Neural cell (in vitro differentiated cells): ENCODE measurements around the gene ARHGAP29. TPM values are rescaled to one million over a fixed set of nuclear protein-coding genes. Genes with fewer than 3 reads are reported as not detected.

ENCODE experiments used
- H2AFZ ChIP-seq: fragments of 200-600, 300-800 bp; sonication (generic), shearing (Covaris generic); 2 replicates; pipeline ENCODE4 v1.6.0; 2014; ENCODE audit warnings: low read depth, mild to moderate bottlenecking, antibody characterized with exemption, low read length, moderate library complexity
- H3F3A ChIP-seq: fragments of 200-600 bp; shearing (Covaris generic); 2 replicates; pipeline ENCODE4 v1.6.1; 2016; ENCODE audit warnings: mild to moderate bottlenecking, moderate library complexity, mixed read lengths, antibody characterized with exemption, low read length; ENCODE audit not compliant: insufficient read depth, poor library complexity, severe bottlenecking
- H3K27ac ChIP-seq: fragments of 200-600, 300-800 bp; sonication (generic), shearing (Covaris generic); 2 replicates; pipeline ENCODE4 v1.5.1; 2014; ENCODE audit warnings: mild to moderate bottlenecking, low read length, moderate library complexity
- H3K27me3 ChIP-seq: fragments of 300-800, 200-600 bp; sonication (generic), shearing (Covaris generic); 2 replicates; pipeline ENCODE4 v1.6.0; 2014; ENCODE audit warnings: mild to moderate bottlenecking, low read depth, low read length, moderate library complexity; ENCODE audit not compliant: insufficient read depth
- H3K36me3 ChIP-seq: fragments of 300-800, 200-600 bp; sonication (generic), shearing (Covaris generic); 2 replicates; pipeline ENCODE4 v1.5.1; 2014; ENCODE audit warnings: mild to moderate bottlenecking, antibody characterized with exemption, low read length, moderate library complexity; ENCODE audit not compliant: insufficient read depth
- H3K4me2 ChIP-seq: fragments of 300-800, 200-600 bp; sonication (generic), shearing (Covaris generic); 2 replicates; pipeline ENCODE4 v1.6.0; 2014; ENCODE audit warnings: mild to moderate bottlenecking, low read length
- H3K4me3 ChIP-seq: fragments of 300-800, 200-600 bp; sonication (generic), shearing (Covaris generic); 2 replicates; pipeline ENCODE4 v1.5.1; 2014; ENCODE audit warnings: mild to moderate bottlenecking, low read length, moderate library complexity
- H3K79me2 ChIP-seq: fragments of 200-600 bp; shearing (Covaris generic); replicated peaks from 2 replicates; pipeline ENCODE4 v1.6.0; 2014; ENCODE audit warnings: mild to moderate bottlenecking, low read length, moderate library complexity; ENCODE audit not compliant: insufficient read depth
- H3K9ac ChIP-seq: fragments of 300-800, 200-600 bp; sonication (generic), shearing (Covaris generic); 2 replicates; pipeline ENCODE4 v1.6.1; 2016; ENCODE audit warnings: mild to moderate bottlenecking, low read length, mixed read lengths
- H3K9me2 ChIP-seq: fragments of 200-600 bp; shearing (Covaris generic); 2 replicates; pipeline ENCODE4 v1.6.1; 2016; ENCODE audit warnings: mild to moderate bottlenecking, low read length, mixed read lengths; ENCODE audit not compliant: insufficient read depth
- H3K9me3 ChIP-seq: fragments of 200-600, 300-800 bp; sonication (generic), shearing (Covaris generic); 2 replicates; pipeline ENCODE4 v1.6.1; 2016; ENCODE audit warnings: mild to moderate bottlenecking, mixed run types, low read length, moderate library complexity, mixed read lengths
- H4K20me1 ChIP-seq: fragments of 200-600 bp; shearing (Covaris generic); 2 replicates; pipeline ENCODE4 v1.6.1; 2016; ENCODE audit warnings: mild to moderate bottlenecking, mixed run types; ENCODE audit not compliant: insufficient read depth
- CTCF ChIP-seq: fragments of 450-650 bp; IDR thresholded peaks from 2 replicates; pipeline ENCODE4 v1.5.1; 2014; ENCODE audit warnings: antibody characterized with exemption, mild to moderate bottlenecking, moderate library complexity; ENCODE audit not compliant: poor library complexity, severe bottlenecking
- EP300 ChIP-seq: fragments of 450-650 bp; conservative IDR thresholded peaks from 2 replicates; pipeline ENCODE4 v1.6.1; 2014; ENCODE audit warnings: antibody characterized with exemption, mild to moderate bottlenecking, moderate library complexity; ENCODE audit not compliant: poor library complexity, severe bottlenecking
- EZH2 ChIP-seq: fragments of 200-600, 300-800 bp; shearing (Covaris generic), sonication (generic); IDR thresholded peaks from 2 replicates; pipeline ENCODE4 v1.6.1; 2014; ENCODE audit warnings: antibody characterized with exemption, low read length, borderline replicate concordance, mild to moderate bottlenecking; ENCODE audit not compliant: insufficient read depth, poor library complexity, severe bottlenecking
- MXI1 ChIP-seq: fragments of 450-650 bp; conservative IDR thresholded peaks from 2 replicates; pipeline ENCODE4 v1.6.1; 2014; ENCODE audit warnings: antibody characterized with exemption, mild to moderate bottlenecking; ENCODE audit not compliant: poor library complexity, severe bottlenecking
- POLR2AphosphoS5 ChIP-seq: IDR thresholded peaks from 2 replicates; pipeline ENCODE4 v1.6.1; 2012
- RAD21 ChIP-seq: fragments of 450-650 bp; conservative IDR thresholded peaks from 2 replicates; pipeline ENCODE4 v1.6.1; 2014; ENCODE audit warnings: antibody characterized with exemption, mild to moderate bottlenecking, moderate library complexity
- REST ChIP-seq: IDR thresholded peaks from 2 replicates; pipeline ENCODE4 v1.6.1; 2012; ENCODE audit warnings: borderline replicate concordance
- SMC3 ChIP-seq: fragments of 450-650 bp; conservative IDR thresholded peaks from 2 replicates; pipeline ENCODE4 v1.6.1; 2014; ENCODE audit warnings: antibody characterized with exemption, mild to moderate bottlenecking, moderate library complexity; ENCODE audit not compliant: poor library complexity
- TAF1 ChIP-seq: IDR thresholded peaks from 2 replicates; pipeline ENCODE4 v1.6.1; 2012; ENCODE audit warnings: low read depth
- polyA plus RNA-seq: library from polyadenylated mRNA; depleted of rRNA; stranded (reverse); fragments of >200 nt; gene quantifications from 2 replicates; pipeline ENCODE4 v1.2.3, GENCODE V29; 2014

Gene ARHGAP29
- polyA plus RNA-seq, 1 donor from 2014 or later, result 1.2 TPM

GRCh38 chr1:94144836-94145235 is 92.5 kb downstream of the ARHGAP29 start:
- Histone ChIP-seq H3K79me2 (no peaks in the 10 kb centered on the region), H3K27ac (no peak overlapping the region), H3K4me3 (no peak overlapping the region), H3K9me2 (no peaks in the 10 kb centered on the region), H3K27me3 (no peaks in the 10 kb centered on the region), H3K9me3 (no peaks in the 10 kb centered on the region), H3K4me2 (no peak overlapping the region), H3F3A (no peaks in the 10 kb centered on the region), H3K9ac (no peak overlapping the region), H3K36me3 (no peaks in the 10 kb centered on the region), H2AFZ (no peak overlapping the region), H4K20me1 (no peaks in the 10 kb centered on the region)
- TF ChIP-seq SMC3 (no peak), MXI1 (no peak), CTCF (no peak), TAF1 (no peak), EZH2 (no peak), POLR2AphosphoS5 (no peak), RAD21 (no peak), REST (no peak), EP300 (no peak)

GRCh38 chr1:94143809-94144176 is 93.6 kb downstream of the ARHGAP29 start:
- Histone ChIP-seq H3K27me3 (no peaks in the 10 kb centered on the region), H4K20me1 (no peaks in the 10 kb centered on the region), H2AFZ (no peak overlapping the region), H3F3A (no peaks in the 10 kb centered on the region), H3K27ac (no peak overlapping the region), H3K9ac (no peak overlapping the region), H3K9me3 (no peaks in the 10 kb centered on the region), H3K4me3 (no peak overlapping the region), H3K4me2 (no peak overlapping the region), H3K9me2 (no peaks in the 10 kb centered on the region), H3K79me2 (no peaks in the 10 kb centered on the region), H3K36me3 (no peaks in the 10 kb centered on the region)
- TF ChIP-seq TAF1 (no peak), SMC3 (no peak), RAD21 (no peak), REST (no peak), CTCF (no peak)
